SKM-1 (cell line): ENCODE data around the gene ZBTB1.
"Not testable (repeated sequence)": the region's sequence is repeated elsewhere in the genome, so short reads cannot be mapped to it uniquely, and the experiment has no call there.

Experiments used
- DNase-seq: peaks from one replicate; lab custom pipeline; 2025; ENCODE audit not compliant: unreplicated experiment; lab: John Stamatoyannopoulos, UW

Gene ZBTB1

DNA sequence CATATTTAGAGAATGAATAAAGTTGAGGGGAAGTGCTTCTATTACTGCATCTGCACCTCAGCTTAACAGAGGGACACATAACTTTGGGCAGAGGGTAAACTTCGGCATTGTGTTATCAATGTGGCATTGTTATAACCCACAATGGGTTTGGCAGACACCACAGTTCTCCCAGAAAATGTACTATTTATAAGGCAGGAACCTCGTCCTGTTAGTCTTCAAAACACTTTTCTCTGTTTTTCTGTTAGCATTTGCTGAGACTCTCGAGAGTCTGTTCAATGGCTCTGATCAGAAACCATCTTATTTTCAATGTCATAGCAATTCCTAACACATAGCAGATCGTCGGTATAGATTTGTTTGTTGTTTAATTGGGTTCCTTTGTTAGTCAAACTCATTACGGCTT, 59.1 kb downstream of the ZBTB1 start:
- DNase-seq = no peak

DNA sequence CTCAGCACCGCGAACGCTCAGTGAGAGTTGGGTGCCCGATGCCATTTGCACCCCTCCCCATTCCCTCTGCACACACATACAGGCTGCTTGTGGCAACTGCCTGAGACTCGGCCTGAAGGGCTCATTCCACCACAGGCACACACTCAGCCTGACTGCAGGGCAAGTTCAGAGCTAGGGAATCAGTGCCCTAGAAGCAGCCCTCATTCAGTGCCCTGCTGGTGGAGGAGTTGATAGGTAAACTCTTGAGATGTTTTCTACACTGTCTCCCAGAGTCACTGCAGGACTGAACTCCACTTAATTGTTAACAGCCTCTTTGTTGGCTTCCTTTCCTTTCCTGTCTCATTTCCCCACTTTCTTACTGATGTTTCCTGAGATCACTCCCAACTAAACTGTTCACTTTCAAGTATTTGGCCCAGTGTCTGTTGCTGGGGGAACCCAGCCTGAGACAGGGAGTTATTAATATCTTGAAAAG, 62.1 kb downstream of the ZBTB1 start:
- no peak for DNase-seq

DNA sequence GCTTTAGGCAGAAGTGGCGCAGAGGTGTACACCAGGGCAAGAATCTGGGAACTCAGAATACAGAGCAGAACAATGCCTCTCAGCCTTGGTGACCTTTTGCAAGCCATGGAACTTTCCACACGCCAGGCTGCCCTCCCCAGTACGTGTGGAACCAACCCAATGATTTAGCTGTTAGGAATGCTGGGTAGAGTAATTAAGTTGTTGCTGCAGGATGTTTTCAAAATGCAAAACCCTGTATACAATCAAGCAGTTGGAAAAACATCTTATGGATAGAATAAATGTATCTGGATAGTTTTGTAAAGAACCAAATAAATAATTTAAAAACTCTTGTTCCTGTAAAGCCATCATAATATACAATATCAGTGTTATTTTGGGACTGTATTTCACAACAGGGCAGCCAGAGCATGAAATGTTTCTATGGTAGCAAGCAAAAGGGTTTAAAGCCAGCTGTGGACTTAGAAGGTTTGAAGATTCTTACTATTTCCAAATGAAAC, 64.6 kb downstream of the ZBTB1 start:
- no peak for DNase-seq

DNA sequence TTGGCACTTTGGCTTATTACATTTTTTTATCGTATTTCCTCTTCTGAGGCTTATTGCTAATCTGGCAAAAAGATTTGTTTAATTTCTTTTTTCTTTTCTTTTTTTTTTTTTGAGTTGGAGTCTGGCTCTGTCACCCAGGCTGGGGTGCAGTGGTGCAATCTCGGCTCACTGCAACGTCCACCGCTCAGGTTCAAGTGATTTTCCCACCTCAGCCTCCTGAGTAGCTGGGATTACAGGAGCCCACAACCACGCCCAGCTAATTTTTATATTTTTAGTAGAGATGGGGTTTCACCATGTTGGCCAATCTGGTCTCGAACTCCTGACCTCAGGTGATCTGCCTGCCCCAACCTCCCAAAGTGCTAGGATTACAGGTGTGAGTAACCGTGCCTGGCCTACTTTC, 65.1 kb downstream of the ZBTB1 start:
- DNase-seq = not testable (repeated sequence)

DNA sequence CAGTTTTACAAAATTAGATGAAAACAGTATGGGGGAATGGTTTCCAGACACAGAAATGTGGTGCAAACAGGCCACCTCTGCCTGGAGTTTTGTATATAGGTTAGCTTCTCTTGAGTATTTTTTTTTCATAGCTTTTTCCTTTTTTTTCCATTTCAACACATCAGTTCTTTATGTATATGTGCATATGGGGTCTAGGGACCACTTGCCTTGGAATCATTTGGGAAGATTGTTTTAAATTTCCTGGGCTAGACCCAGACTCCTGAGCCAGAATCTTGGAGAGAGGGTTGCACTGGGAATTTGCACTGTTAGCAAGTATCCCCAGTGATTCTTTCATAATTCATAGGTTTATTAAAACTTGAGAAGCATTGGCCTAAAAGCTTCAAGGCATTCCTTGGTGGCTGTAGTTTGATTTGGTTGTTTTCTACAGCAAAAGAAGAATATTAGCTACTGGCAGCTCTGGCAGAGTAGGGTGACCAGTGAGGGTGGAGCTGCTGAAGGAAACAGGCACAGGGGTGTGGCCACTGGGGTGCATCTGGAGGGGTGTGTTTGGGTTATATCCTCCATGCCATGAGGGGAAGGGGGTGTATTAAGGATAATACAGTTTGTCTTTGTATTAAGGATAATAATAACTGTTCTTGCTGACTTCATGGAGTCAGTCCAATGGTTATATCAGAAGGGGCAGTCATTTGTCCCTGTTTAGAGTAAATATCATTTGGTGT, 68.0 kb downstream of the ZBTB1 start:
- no peak for DNase-seq

DNA sequence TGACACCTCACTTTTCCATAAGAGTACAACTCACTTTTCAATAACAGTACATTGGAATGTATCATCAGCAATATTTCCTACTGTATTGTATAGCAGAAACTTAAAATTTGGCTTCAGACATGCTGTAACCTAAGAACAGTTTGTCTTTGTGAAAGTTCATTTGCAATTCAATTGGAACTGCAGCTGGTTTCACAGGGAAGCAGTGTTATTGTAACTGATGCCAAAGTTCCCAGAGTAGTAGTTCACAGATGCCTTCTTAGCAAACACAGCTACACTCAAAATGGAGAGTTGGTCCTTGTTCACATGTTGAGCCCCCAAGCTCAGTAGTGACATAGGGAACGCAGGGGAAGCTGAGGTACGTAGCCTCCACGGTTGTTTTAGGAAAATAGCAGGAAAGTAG, 68.5 kb downstream of the ZBTB1 start:
- no peak for DNase-seq
